Measurements from ENCODE around the gene SLC35F1. TPM values are rescaled to one million over a fixed set of nuclear protein-coding genes. Genes with fewer than 3 reads are reported as not detected.

The SLC35F1 gene
- total RNA-seq, 1 donor from 2014 or later: 24.3 TPM

DNA sequence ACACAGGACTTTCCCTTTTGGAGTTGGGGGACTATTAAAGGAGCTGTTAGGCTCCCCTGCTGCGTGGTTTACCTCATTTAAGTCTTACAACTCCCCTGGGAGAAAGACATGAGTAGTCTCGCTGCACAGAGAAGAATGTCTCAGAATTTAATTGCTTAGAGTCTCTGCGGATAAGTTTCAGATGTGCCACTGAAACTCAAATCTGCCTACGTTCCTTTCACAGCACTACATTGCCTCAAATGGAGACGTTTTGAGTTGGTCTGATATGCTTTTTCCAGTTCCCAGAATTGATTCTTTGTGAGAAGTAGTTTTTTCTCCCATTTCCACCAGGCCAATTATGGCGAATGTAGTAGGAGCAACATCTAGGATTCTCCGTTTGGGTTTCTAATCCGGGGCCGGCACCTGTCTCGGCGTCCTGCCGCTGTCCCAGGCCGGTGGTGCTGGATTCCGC lies 532 bp upstream of the SLC35F1 start:
- peak overlapping the region; percentile 75 for H3K4me2 ChIP-seq
- peaks cover 2% of the 10 kb centered on the region for H3K27me3 Mint-ChIP-seq (ENCODE audit: insufficient read depth, low read depth)
- no peak overlapping the region for H3K27ac ChIP-seq
- H4K20me1 ChIP-seq (ENCODE audit: low read depth): no peaks in the 10 kb centered on the region
- H3F3A ChIP-seq (ENCODE audit: low read depth): peaks cover 11% of the 10 kb centered on the region
- peak overlapping the region; percentile 94 for H3K4me3 Mint-ChIP-seq
- H3K9ac ChIP-seq: no peak overlapping the region
- peaks cover 3% of the 10 kb centered on the region for H3K9me3 Mint-ChIP-seq
- peaks cover 21% of the 10 kb centered on the region for H3K4me1 Mint-ChIP-seq
- H3K36me3 Mint-ChIP-seq: peaks cover 10% of the 10 kb centered on the region
- peaks cover 34% of the 10 kb centered on the region for H3K27me3 ChIP-seq
- DNase-seq (ENCODE audit: low spot score): peak; percentile 7
- H3K4me3 ChIP-seq: peak overlapping the region; percentile 98
- H3K4me1 ChIP-seq: peaks cover 9% of the 10 kb centered on the region
- no peaks in the 10 kb centered on the region for H3K9me3 ChIP-seq (ENCODE audit: low read depth)
- H2AFZ ChIP-seq (replicated peaks): peak overlapping the region; percentile 45
- no peak for TF ChIP-seq EZH2 (IDR thresholded peaks at IDR 0.05)
- TF ChIP-seq EZH2phosphoT487 (IDR thresholded peaks at IDR 0.05): no peak
- TF ChIP-seq, protein P1, sequence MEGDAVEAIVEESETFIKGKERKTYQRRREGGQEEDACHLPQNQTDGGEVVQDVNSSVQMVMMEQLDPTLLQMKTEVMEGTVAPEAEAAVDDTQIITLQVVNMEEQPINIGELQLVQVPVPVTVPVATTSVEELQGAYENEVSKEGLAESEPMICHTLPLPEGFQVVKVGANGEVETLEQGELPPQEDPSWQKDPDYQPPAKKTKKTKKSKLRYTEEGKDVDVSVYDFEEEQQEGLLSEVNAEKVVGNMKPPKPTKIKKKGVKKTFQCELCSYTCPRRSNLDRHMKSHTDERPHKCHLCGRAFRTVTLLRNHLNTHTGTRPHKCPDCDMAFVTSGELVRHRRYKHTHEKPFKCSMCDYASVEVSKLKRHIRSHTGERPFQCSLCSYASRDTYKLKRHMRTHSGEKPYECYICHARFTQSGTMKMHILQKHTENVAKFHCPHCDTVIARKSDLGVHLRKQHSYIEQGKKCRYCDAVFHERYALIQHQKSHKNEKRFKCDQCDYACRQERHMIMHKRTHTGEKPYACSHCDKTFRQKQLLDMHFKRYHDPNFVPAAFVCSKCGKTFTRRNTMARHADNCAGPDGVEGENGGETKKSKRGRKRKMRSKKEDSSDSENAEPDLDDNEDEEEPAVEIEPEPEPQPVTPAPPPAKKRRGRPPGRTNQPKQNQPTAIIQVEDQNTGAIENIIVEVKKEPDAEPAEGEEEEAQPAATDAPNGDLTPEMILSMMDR (IDR thresholded peaks at IDR 0.05): no peak
- H3K79me2 ChIP-seq (ENCODE audit: low read depth): peaks cover 4% of the 10 kb centered on the region
- H3K27ac Mint-ChIP-seq: peak overlapping the region; percentile 96
- H3K36me3 ChIP-seq: no peaks in the 10 kb centered on the region

DNA sequence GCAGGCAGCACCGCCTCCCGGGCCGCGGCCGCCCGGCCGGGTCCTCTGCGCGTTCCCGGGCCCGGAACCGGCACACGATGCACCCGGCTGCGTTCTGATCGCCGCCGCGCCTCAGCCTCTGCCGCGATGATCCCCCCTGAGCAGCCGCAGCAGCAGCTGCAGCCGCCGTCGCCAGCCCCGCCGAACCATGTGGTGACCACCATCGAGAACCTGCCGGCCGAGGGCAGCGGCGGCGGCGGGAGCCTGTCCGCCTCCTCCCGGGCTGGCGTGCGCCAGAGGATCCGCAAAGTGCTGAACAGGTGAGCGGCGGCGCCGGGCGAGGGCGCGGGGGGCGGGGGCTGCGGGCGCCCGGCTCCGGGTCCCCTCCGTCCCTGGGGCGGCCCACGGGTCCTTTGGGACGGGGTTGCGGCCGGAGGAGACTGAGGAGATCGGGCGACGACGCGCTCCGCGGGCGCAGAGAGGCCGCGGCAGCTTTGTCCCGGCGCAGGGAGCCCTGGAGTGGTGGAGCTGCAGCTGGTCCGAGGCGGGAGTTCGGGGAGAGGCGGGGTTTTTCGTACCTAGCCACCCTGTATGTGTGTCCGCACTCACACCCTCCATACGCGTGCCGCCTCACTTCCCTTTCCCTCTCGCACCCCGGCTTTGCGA lies 659 bp downstream of the SLC35F1 start:
- no peak overlapping the region for H3K27ac ChIP-seq
- Mint-ChIP-seq H3K36me3 (peaks cover 12% of the 10 kb centered on the region), H3K27ac (no peak overlapping the region), H3K4me1 (peaks cover 21% of the 10 kb centered on the region), H3K27me3 (ENCODE audit: insufficient read depth, low read depth) (peaks cover 2% of the 10 kb centered on the region), H3K4me3 (peak overlapping the region; percentile 94), H3K9me3 (peaks cover 3% of the 10 kb centered on the region)
- peaks cover 34% of the 10 kb centered on the region for H3K27me3 ChIP-seq
- TF ChIP-seq, protein P1 (IDR thresholded peaks at IDR 0.05): no peak
- TF ChIP-seq EZH2phosphoT487 (IDR thresholded peaks at IDR 0.05): peak; percentile 31
- H3K9ac ChIP-seq: no peak overlapping the region
- peaks cover 11% of the 10 kb centered on the region for H3F3A ChIP-seq (ENCODE audit: low read depth)
- peak; percentile 72 for DNase-seq (ENCODE audit: low spot score)
- peak overlapping the region; percentile 98 for H3K4me3 ChIP-seq
- H4K20me1 ChIP-seq (ENCODE audit: low read depth): no peaks in the 10 kb centered on the region
- H3K36me3 ChIP-seq: no peaks in the 10 kb centered on the region
- no peaks in the 10 kb centered on the region for H3K9me3 ChIP-seq (ENCODE audit: low read depth)
- H3K4me1 ChIP-seq: peaks cover 9% of the 10 kb centered on the region
- H3K79me2 ChIP-seq (ENCODE audit: low read depth): peaks cover 4% of the 10 kb centered on the region
- peak overlapping the region; percentile 100 for H3K4me2 ChIP-seq
- H2AFZ ChIP-seq (replicated peaks): peak overlapping the region; percentile 100

DNA sequence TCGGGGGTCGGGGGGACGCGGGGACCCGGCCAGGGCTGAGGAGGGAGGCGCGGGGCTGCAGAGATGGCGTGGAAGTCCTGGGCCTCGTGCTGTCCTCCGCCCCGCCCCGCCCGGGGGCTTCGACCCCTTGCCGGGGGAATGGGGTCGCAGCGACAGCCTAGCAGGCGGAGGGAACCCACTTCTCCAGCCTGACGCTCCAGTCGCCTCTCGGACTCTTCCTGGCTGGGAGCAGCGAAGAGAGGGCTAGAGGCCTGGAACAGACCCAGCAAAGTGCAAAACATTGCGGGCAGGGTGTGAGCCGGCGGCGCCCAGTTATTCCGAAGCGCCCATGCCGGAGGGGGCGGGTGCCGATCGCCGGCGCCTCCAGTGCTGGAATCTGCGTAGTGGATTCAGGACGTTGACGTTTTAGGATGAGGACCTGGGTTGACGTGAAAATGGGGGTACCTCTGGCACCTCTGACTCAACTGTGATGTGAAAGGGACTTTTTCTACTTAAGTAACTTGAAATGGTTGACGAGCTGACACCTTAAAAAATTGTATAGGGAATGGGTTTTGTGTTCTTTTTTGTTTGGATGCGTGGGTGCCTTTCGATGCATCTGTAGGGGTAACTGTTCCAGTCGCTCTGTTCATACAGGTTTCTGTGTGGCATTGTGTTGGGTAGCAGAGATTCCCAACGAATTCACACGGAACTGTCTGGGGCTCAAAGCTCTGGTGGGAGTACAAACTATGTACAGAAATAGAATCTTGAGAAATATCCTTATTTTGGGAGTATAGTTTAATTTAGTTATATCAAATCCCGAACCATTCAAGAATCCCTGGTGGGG lies 1.4 kb downstream of the SLC35F1 start:
- Histone ChIP-seq H3K4me1 (peaks cover 9% of the 10 kb centered on the region), H3K27me3 (peaks cover 34% of the 10 kb centered on the region), H3K36me3 (no peaks in the 10 kb centered on the region), H3F3A (ENCODE audit: low read depth) (peaks cover 11% of the 10 kb centered on the region), H3K9ac (no peak overlapping the region), H3K27ac (no peak overlapping the region), H3K9me3 (ENCODE audit: low read depth) (no peaks in the 10 kb centered on the region), H3K4me2 (peak overlapping the region; percentile 100), H3K79me2 (ENCODE audit: low read depth) (peaks cover 4% of the 10 kb centered on the region), H2AFZ (replicated peaks) (peak overlapping the region; percentile 100), H3K4me3 (peak overlapping the region; percentile 98), H4K20me1 (ENCODE audit: low read depth) (no peaks in the 10 kb centered on the region)
- Mint-ChIP-seq H3K4me1 (peaks cover 21% of the 10 kb centered on the region), H3K27me3 (ENCODE audit: insufficient read depth, low read depth) (peaks cover 2% of the 10 kb centered on the region), H3K27ac (peak overlapping the region; percentile 94), H3K9me3 (peaks cover 3% of the 10 kb centered on the region), H3K4me3 (peak overlapping the region; percentile 94), H3K36me3 (peaks cover 12% of the 10 kb centered on the region)
- TF ChIP-seq EZH2 (IDR thresholded peaks at IDR 0.05) (peak; percentile 62), EZH2phosphoT487 (IDR thresholded peaks at IDR 0.05) (peak; percentile 30)
- TF ChIP-seq, protein P1 (IDR thresholded peaks at IDR 0.05): no peak
- DNase-seq (ENCODE audit: low spot score): peak; percentile 52
